Stimulated activated memory B cell treated with anti-CD40 and anti-IgM and Interleukin-4, amounts not matched to agents 10 μg/mL and 1 μg/mL and 100 μg/mL, for 72 hours (primary cell): ENCODE results near the gene ALDH1L2.

Experiments used
- ATAC-seq: fragments of 150-1000 bp; cut with Tn5 transposase; 2 replicates; pipeline ENCODE4 v1.10.0; 2021
- H3K27ac Mint-ChIP-seq: one replicate; pipeline ENCODE4 v1.8.0; 2022; ENCODE audit warnings: mild to moderate bottlenecking, mixed read lengths
- H3K27me3 Mint-ChIP-seq: one replicate; pipeline ENCODE4 v1.8.0; 2022; ENCODE audit warnings: mixed read lengths
- H3K36me3 Mint-ChIP-seq: one replicate; pipeline ENCODE4 v1.8.0; 2022; ENCODE audit warnings: mixed read lengths
- H3K4me1 Mint-ChIP-seq: one replicate; pipeline ENCODE4 v1.8.0; 2022; ENCODE audit warnings: mixed read lengths
- H3K4me3 Mint-ChIP-seq: one replicate; pipeline ENCODE4 v1.8.0; 2022; ENCODE audit warnings: mild to moderate bottlenecking, moderate library complexity, mixed read lengths
- H3K9me3 Mint-ChIP-seq: one replicate; pipeline ENCODE4 v1.8.0; 2022; ENCODE audit warnings: mixed read lengths

ALDH1L2 gene

GRCh38 chr12:105084251-105085250, at the start of gene ALDH1L2:
ALDH1L2 (minus strand) TSS chr12:105084458; CDS start chr12:105084436, 22 bp downstream.
- Mint-ChIP-seq H3K4me3 (peak within 1 kb of the TSS; percentile 72), H3K4me1 (peaks cover 10% of the 10 kb centered on the region), H3K27ac (no peak within 1 kb of the TSS), H3K9me3 (no peaks in the 10 kb centered on the region), H3K27me3 (peaks cover 30% of the 10 kb centered on the region), H3K36me3 (no peaks in the 10 kb centered on the region)
- ATAC-seq, result peak; percentile 91

GRCh38 chr12:105120551-105120950, 36.3 kb upstream of the ALDH1L2 start:
- no peaks in the 10 kb centered on the region for H3K27me3 Mint-ChIP-seq
- H3K4me1 Mint-ChIP-seq, result no peaks in the 10 kb centered on the region
- no peak overlapping the region for H3K4me3 Mint-ChIP-seq
- ATAC-seq, result no peak
- peaks cover 55% of the 10 kb centered on the region for H3K36me3 Mint-ChIP-seq
- no peaks in the 10 kb centered on the region for H3K9me3 Mint-ChIP-seq
- H3K27ac Mint-ChIP-seq, result peak overlapping the region; percentile 64

GRCh38 chr12:105116969-105117368, 32.7 kb upstream of the ALDH1L2 start:
- no peak for ATAC-seq
- no peaks in the 10 kb centered on the region for H3K9me3 Mint-ChIP-seq
- peaks cover 19% of the 10 kb centered on the region for H3K4me1 Mint-ChIP-seq
- H3K27me3 Mint-ChIP-seq, result no peaks in the 10 kb centered on the region
- peaks cover 57% of the 10 kb centered on the region for H3K36me3 Mint-ChIP-seq
- H3K27ac Mint-ChIP-seq, result no peak overlapping the region
- H3K4me3 Mint-ChIP-seq, result no peak overlapping the region

GRCh38 chr12:105113094-105113493, 28.8 kb upstream of the ALDH1L2 start:
- Mint-ChIP-seq H3K36me3 (peaks cover 39% of the 10 kb centered on the region), H3K27ac (no peak overlapping the region), H3K4me1 (peaks cover 41% of the 10 kb centered on the region), H3K27me3 (no peaks in the 10 kb centered on the region), H3K4me3 (no peak overlapping the region), H3K9me3 (no peaks in the 10 kb centered on the region)
- ATAC-seq, result no peak

- H3K27me3 Mint-ChIP-seq, result no peaks in the 10 kb centered on the region
- no peak for ATAC-seq
- no peak overlapping the region for H3K27ac Mint-ChIP-seq
- peaks cover 50% of the 10 kb centered on the region for H3K4me1 Mint-ChIP-seq
- no peaks in the 10 kb centered on the region for H3K9me3 Mint-ChIP-seq
- H3K36me3 Mint-ChIP-seq, result peaks cover 25% of the 10 kb centered on the region
- H3K4me3 Mint-ChIP-seq, result peak overlapping the region; percentile 26
Observed at GRCh38 chr12:105110851-105111250, 26.6 kb upstream of the ALDH1L2 start.

GRCh38 chr12:105109465-105110212, 25.4 kb upstream of the ALDH1L2 start:
- peak overlapping the region; percentile 95 for H3K27ac Mint-ChIP-seq
- H3K4me3 Mint-ChIP-seq, result peak overlapping the region; percentile 93
- peaks cover 20% of the 10 kb centered on the region for H3K36me3 Mint-ChIP-seq
- peak; percentile 35 for ATAC-seq
- peaks cover 2% of the 10 kb centered on the region for H3K9me3 Mint-ChIP-seq
- H3K4me1 Mint-ChIP-seq, result peaks cover 50% of the 10 kb centered on the region
- H3K27me3 Mint-ChIP-seq, result no peaks in the 10 kb centered on the region

- Mint-ChIP-seq H3K9me3 (peaks cover 2% of the 10 kb centered on the region), H3K27me3 (peaks cover 3% of the 10 kb centered on the region), H3K36me3 (peaks cover 11% of the 10 kb centered on the region), H3K27ac (peak within 1 kb of the TSS; percentile 95), H3K4me3 (peak within 1 kb of the TSS; percentile 93), H3K4me1 (peaks cover 38% of the 10 kb centered on the region)
- ATAC-seq, result peak; percentile 99
Observed at GRCh38 chr12:105107494-105108371, 23.5 kb upstream of the ALDH1L2 start, which contains the start of gene WASHC4. WASHC4 (plus strand) TSS chr12:105107731; CDS start chr12:105107801, 70 bp downstream.

- peaks cover 5% of the 10 kb centered on the region for H3K36me3 Mint-ChIP-seq
- peak overlapping the region; percentile 93 for H3K4me3 Mint-ChIP-seq
- peaks cover 2% of the 10 kb centered on the region for H3K9me3 Mint-ChIP-seq
- H3K4me1 Mint-ChIP-seq, result peaks cover 32% of the 10 kb centered on the region
- ATAC-seq, result peak; percentile 0
- H3K27ac Mint-ChIP-seq, result peak overlapping the region; percentile 95
- peaks cover 9% of the 10 kb centered on the region for H3K27me3 Mint-ChIP-seq
Observed at GRCh38 chr12:105107171-105107493, 22.9 kb upstream of the ALDH1L2 start.

- ATAC-seq, result no peak
- H3K4me3 Mint-ChIP-seq, result peak overlapping the region; percentile 93
Observed at GRCh38 chr12:105106621-105107020, 22.4 kb upstream of the ALDH1L2 start.

GRCh38 chr12:105104762-105105161, 20.5 kb upstream of the ALDH1L2 start:
- Mint-ChIP-seq H3K36me3 (no peaks in the 10 kb centered on the region), H3K27me3 (peaks cover 18% of the 10 kb centered on the region), H3K4me3 (no peak overlapping the region), H3K9me3 (peaks cover 2% of the 10 kb centered on the region), H3K27ac (no peak overlapping the region), H3K4me1 (peaks cover 29% of the 10 kb centered on the region)
- no peak for ATAC-seq

More at GRCh38 chr12:105106621-105107020, 22.4 kb upstream of the ALDH1L2 start:
- H3K27me3 Mint-ChIP-seq, result peaks cover 9% of the 10 kb centered on the region
- H3K9me3 Mint-ChIP-seq, result peaks cover 2% of the 10 kb centered on the region
- H3K4me1 Mint-ChIP-seq, result peaks cover 27% of the 10 kb centered on the region
- peaks cover under 1% of the 10 kb centered on the region for H3K36me3 Mint-ChIP-seq
- H3K27ac Mint-ChIP-seq, result peak overlapping the region; percentile 95

- H3K27me3 Mint-ChIP-seq, result peaks cover 27% of the 10 kb centered on the region
- H3K36me3 Mint-ChIP-seq, result no peaks in the 10 kb centered on the region
- no peak for ATAC-seq
- H3K4me1 Mint-ChIP-seq, result peaks cover 16% of the 10 kb centered on the region
- H3K9me3 Mint-ChIP-seq, result peaks cover 5% of the 10 kb centered on the region
- H3K4me3 Mint-ChIP-seq, result no peak overlapping the region
- H3K27ac Mint-ChIP-seq, result no peak overlapping the region
Observed at GRCh38 chr12:105102673-105103072, 18.4 kb upstream of the ALDH1L2 start.

- peaks cover 7% of the 10 kb centered on the region for H3K4me1 Mint-ChIP-seq
- H3K27ac Mint-ChIP-seq, result no peak overlapping the region
- H3K4me3 Mint-ChIP-seq, result no peak overlapping the region
- H3K36me3 Mint-ChIP-seq, result no peaks in the 10 kb centered on the region
- no peak for ATAC-seq
- peaks cover 27% of the 10 kb centered on the region for H3K27me3 Mint-ChIP-seq
- peaks cover 11% of the 10 kb centered on the region for H3K9me3 Mint-ChIP-seq
Observed at GRCh38 chr12:105100998-105101397, 16.7 kb upstream of the ALDH1L2 start.

- Mint-ChIP-seq H3K27me3 (peaks cover 27% of the 10 kb centered on the region), H3K4me3 (no peak overlapping the region), H3K4me1 (peaks cover 7% of the 10 kb centered on the region), H3K27ac (no peak overlapping the region), H3K36me3 (no peaks in the 10 kb centered on the region), H3K9me3 (peaks cover 13% of the 10 kb centered on the region)
- no peak for ATAC-seq
Observed at GRCh38 chr12:105100207-105100985, 16.1 kb upstream of the ALDH1L2 start.

GRCh38 chr12:105099356-105099755, 15.1 kb upstream of the ALDH1L2 start:
- Mint-ChIP-seq H3K27me3 (peaks cover 27% of the 10 kb centered on the region), H3K27ac (no peak overlapping the region), H3K36me3 (no peaks in the 10 kb centered on the region), H3K4me1 (peaks cover 7% of the 10 kb centered on the region), H3K4me3 (no peak overlapping the region), H3K9me3 (peaks cover 15% of the 10 kb centered on the region)
- ATAC-seq, result no peak
